ENCODE data around the gene NCAPD3.

The NCAPD3 gene

GRCh38 chr11:134233729-134234179 is 10.0 kb upstream of the NCAPD3 start:
- DNase-seq (ENCODE audit: insufficient read length, low spot score), result no peak
- no peak for TF ChIP-seq CTCF (IDR thresholded peaks at IDR 0.05; ENCODE audit: insufficient read depth, missing control alignments)
- FAIRE-seq, result no peak

GRCh38 chr11:134231958-134232659 is 8.3 kb upstream of the NCAPD3 start:
- no peak for TF ChIP-seq CTCF (IDR thresholded peaks at IDR 0.05; ENCODE audit: insufficient read depth, missing control alignments)
- FAIRE-seq, result no peak
- no peak for DNase-seq (ENCODE audit: insufficient read length, low spot score)

- TF ChIP-seq CTCF (IDR thresholded peaks at IDR 0.05; ENCODE audit: insufficient read depth, missing control alignments), result no peak
- no peak for DNase-seq (ENCODE audit: insufficient read length, low spot score)
- FAIRE-seq, result no peak
Measured at GRCh38 chr11:134230339-134230738, 6.6 kb upstream of the NCAPD3 start.

- no peak for TF ChIP-seq CTCF (IDR thresholded peaks at IDR 0.05; ENCODE audit: insufficient read depth, missing control alignments)
- FAIRE-seq (no peak), DNase-seq (ENCODE audit: insufficient read length, low spot score) (no peak)
Measured at GRCh38 chr11:134229126-134229790, 5.5 kb upstream of the NCAPD3 start.

GRCh38 chr11:134228625-134229024 is 4.9 kb upstream of the NCAPD3 start:
- DNase-seq (ENCODE audit: insufficient read length, low spot score) (no peak), FAIRE-seq (no peak)
- no peak for TF ChIP-seq CTCF (IDR thresholded peaks at IDR 0.05; ENCODE audit: insufficient read depth, missing control alignments)

GRCh38 chr11:134226806-134227325 is 3.1 kb upstream of the NCAPD3 start:
- TF ChIP-seq CTCF (IDR thresholded peaks at IDR 0.05; ENCODE audit: insufficient read depth, missing control alignments), result no peak
- no peak for DNase-seq (ENCODE audit: insufficient read length, low spot score)
- FAIRE-seq, result no peak
